Superior temporal gyrus (tissue), 1 donor: ENCODE measurements around the gene MIEF1.

Experiments used
- DNase-seq: peaks from one replicate; pipeline ENCODE4 v3.0.0-alpha.2; 2016; ENCODE audit errors: extremely low spot score

The MIEF1 gene

GRCh38 chr22:39556970-39557841, 55.1 kb downstream of the MIEF1 start:
- DNase-seq, result no peak

DNA sequence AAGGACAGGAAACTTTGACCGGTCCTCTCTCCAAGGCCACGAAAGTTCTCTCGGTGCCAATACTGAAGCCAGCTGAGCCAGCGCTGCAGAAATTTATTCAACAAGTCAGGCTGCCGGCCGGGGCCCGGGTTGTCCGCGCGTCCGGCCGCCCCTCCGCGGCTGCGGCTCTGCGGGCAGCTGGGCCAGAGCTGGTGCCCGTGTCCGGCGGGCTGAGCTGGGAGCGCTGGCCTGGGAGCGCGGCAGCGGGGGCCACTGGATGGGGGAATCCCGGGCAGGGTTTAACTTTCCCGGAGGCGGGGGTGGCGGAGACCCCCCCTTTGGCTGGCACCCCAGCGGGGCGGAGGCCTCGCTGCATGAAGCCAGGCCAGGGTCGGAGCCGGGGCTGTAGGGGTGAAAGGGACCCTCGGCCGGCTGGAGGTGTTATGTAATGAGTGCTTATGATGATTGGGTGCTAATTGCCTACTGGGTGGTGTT, 56.2 kb downstream of the MIEF1 start:
- no peak for DNase-seq

- no peak for DNase-seq
Measured at GRCh38 chr22:39558950-39559349, 56.9 kb downstream of the MIEF1 start.

- DNase-seq, result no peak
Measured at GRCh38 chr22:39559456-39560105, 57.5 kb downstream of the MIEF1 start.

DNA sequence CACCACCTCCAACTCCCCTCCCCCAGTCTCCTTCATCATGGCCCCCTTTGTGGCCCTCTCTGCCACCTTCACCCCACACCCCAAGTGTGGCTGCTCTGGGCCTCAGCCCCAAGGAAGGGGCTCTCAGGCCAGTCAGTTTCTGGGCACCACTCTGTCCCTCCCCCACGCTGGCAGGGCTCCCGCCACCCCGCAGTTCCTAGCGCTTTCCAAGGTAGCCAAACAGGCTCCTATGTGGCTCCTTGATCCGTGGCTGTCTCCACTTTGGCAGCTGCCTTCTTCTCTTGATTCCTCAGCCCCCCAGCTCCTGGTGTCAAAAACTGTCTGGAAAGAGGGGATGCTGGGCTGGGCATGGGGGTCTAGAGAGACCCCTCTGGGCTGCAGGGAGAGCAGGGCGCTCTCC, 58.0 kb downstream of the MIEF1 start:
- DNase-seq, result no peak

DNA sequence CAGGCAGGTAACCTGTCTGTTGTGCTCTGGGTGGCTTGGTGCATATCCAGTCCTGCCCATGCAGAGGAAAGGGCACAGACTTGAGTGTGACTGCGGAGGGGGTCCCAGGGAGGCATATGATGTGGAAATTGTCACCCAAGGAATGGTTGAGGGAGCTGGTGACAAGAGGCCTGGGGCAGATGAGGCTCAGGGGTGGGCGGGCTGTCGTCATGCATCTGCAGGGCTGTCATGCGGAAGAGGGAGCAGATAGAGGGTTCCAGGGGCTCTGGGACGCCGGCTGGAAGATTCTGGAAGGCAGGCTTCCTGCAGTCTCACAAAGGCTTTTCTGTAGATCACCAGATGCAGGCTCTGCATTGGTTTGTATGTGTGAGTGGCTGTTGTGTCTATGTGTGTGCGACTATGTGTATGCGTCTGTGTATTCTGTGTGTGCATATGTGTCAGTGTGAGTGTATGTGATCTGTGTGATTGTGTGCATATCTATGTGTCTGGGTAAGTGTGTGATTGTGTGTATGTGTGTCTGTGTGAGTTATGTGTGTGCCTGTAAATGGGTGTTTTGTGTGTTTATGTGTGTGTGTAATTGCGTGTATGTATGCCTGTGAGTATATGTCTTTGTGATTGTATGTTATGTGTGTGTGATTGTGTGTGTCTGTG, 60.9 kb downstream of the MIEF1 start:
- DNase-seq, result no peak

DNA sequence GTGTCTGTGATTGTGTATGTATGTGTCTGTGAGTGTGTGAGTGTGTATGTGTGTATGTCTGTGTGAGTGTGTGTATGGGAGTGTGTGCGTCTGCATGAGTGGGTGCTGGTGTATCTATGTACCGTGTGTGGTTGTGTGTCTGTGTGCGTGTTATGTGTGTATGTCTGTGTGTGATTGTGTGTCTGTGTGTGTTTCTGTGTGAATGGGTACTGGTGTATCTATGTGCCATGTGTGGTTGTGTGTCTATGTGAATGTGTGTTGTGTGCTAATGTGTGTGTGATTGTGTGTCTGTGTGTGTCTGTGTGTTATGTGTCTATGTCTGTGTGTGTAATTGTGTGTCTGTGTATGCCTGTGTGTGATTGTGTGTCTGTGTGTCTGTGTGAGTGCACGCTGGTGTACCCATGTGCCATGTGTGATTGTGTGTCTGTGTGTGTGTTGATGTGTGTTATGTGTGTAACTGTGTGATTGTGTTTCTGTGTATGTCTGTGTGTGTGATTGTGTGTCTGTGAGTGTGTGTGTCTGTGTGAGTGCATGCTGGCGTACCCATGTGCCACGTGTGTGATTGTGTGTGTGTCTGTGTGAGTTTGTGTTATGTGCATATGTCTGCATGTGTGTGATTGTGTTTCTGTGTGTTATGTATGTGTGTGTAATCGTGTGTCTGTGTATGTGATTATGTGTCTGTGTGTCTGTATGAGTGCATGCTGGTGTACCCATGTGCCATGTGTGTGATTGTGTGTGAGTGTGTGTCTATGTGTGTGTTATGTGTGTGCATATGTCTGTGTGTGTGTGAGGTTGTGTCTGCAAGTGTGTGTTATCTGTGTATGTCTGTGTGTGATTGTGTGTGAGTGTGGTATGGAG, 61.7 kb downstream of the MIEF1 start:
- no peak for DNase-seq

GRCh38 chr22:39565414-39565944, 63.4 kb downstream of the MIEF1 start:
- no peak for DNase-seq

DNA sequence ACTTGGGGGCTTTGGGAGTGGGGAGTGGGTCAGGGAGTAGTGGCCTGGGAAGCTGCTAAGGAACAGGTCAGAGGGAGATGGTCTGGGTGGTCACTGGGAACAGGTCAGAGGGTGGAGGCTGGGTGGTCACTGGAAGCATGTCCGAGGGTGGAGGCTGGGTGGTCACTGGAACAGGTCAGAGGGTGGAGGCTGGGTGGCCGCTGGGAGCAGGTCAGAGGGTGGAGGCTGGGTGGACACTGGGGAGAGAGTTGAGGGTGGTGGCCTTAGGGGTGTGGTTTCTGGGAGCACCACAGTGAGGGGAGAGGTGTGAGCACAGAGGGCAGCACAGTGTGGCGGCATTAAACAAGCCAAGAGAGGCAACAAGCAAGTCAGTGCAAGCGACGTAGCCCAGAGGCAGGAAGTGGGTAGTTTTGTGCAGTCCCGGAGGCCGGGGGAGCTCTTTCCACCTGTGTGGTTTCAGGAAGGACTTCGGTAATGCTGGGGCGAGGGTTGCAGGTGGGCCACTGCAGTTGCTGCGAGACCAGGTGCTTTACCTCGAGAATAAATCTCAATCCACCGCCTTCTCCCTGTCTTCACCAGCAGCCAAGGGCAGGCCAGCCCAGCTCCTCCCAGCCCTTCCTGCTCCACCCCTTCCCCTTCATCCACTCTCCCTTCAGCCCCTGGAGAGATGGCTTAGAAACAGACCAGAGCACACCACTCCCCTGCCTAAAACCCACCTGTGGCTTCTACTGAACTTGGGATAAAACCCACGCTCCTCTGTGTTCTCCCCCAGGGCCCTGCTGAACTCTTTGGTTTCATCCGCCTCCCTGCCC, 65.3 kb downstream of the MIEF1 start:
- no peak for DNase-seq
